ENCODE data around the gene DSCAML1. TPM values are rescaled to one million over a fixed set of nuclear protein-coding genes. Genes with fewer than 3 reads are reported as not detected.
A peak's percentile ranks its signal among the peaks of the same experiment; 100 is the strongest.

DSCAML1 gene
- total RNA-seq, 6 donors from 2014 or later, result 0.30 to 3.1 (median 1.3) TPM

DNA sequence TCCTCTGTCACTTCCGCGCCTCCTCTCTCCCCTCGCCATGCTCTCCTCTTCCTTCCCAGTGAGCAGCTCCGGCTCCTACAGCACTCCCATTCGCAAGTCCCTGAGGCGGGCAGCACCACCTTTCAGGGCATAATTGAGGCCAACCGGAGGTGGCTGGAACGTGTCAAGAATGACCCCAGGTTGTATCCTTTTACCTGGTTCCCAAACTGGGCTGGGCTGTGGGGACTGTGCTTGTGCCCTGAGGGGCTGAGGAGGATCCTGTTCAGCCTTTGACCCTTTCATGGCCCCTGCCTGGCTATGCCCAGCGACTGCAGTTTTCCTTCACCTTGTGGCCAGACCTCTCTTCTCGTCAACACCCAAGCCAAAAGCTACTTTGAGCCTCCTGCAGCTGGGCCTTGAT is 385.3 kb downstream of the DSCAML1 start:
- no peak overlapping the region for H3K4me3 ChIP-seq
- no peak for DNase-seq
- TF ChIP-seq POLR2AphosphoS5 (IDR thresholded peaks at IDR 0.05) (no peak), POLR2A (IDR thresholded peaks at IDR 0.05) (no peak), EP300 (IDR thresholded peaks at IDR 0.05) (no peak)
- TF ChIP-seq, protein P1, sequence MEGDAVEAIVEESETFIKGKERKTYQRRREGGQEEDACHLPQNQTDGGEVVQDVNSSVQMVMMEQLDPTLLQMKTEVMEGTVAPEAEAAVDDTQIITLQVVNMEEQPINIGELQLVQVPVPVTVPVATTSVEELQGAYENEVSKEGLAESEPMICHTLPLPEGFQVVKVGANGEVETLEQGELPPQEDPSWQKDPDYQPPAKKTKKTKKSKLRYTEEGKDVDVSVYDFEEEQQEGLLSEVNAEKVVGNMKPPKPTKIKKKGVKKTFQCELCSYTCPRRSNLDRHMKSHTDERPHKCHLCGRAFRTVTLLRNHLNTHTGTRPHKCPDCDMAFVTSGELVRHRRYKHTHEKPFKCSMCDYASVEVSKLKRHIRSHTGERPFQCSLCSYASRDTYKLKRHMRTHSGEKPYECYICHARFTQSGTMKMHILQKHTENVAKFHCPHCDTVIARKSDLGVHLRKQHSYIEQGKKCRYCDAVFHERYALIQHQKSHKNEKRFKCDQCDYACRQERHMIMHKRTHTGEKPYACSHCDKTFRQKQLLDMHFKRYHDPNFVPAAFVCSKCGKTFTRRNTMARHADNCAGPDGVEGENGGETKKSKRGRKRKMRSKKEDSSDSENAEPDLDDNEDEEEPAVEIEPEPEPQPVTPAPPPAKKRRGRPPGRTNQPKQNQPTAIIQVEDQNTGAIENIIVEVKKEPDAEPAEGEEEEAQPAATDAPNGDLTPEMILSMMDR (IDR thresholded peaks at IDR 0.05), result no peak
- H3K4me1 ChIP-seq, result no peaks in the 10 kb centered on the region
- H3K27me3 ChIP-seq, result no peaks in the 10 kb centered on the region
- no peak overlapping the region for H3K27ac ChIP-seq
- WGBS, 2 donors, result 95 to 96% methylated on average over 9 of the region's 10 CpGs
- H3K36me3 ChIP-seq, result peaks cover 0 to 53% (median 28%) of the 10 kb centered on the region in 4 donors
- H3K9me3 ChIP-seq, result no peaks in the 10 kb centered on the region
- ATAC-seq (ENCODE audit: low FRiP score in 2 of 2), result no peak

DNA sequence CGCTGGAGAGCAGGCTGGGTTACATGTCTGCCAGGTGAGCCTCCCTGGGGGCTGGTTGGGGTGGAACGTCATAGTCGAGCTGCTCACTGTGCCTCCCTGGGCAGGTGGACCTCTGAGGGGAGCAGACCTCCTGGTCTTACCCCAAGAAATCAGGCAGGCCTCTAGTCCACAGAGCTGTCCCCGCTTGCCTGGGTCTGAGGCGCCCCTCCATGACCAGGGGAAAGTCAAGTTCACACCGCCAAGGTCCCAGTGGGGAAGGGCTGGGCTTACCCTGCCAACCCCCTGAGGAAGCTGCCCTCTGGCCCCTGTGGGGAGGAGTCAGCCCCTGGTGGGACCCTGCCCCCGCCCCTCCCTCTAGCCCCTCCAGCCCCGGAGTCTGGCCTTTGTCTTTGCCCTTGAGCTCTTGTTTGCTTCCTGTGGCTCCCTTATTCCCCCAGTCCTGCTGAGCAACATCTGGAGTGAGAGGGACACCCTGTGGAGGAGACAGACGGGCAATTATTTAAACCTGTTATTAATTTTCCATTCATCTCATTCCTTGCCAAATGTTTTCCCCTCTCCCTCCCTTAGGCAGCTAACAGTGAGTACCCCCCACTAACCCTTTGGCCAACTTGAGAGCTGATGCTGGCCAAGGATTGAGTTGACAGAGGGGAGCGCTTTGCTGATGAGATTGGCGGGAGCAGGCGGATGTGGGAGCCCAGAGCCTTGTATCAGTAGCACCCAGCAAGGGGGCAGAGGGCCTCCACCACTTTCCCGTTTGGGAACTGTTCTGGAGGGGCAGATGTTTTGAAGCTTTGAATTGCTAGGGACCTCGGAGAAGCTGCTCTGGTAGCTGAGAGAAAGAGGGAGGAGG is 385.9 kb downstream of the DSCAML1 start:
- ATAC-seq (ENCODE audit: low FRiP score in 2 of 2), result no peak
- no peaks in the 10 kb centered on the region for H3K27me3 ChIP-seq
- no peak overlapping the region for H3K4me3 ChIP-seq
- DNase-seq, result no peak
- H3K36me3 ChIP-seq, result peaks cover 0 to 57% (median 29%) of the 10 kb centered on the region in 4 donors
- 86 to 89% methylated on average over 7 to 14 of the region's 14 CpGs for WGBS, 2 donors
- TF ChIP-seq EP300 (IDR thresholded peaks at IDR 0.05) (no peak), POLR2AphosphoS5 (IDR thresholded peaks at IDR 0.05) (no peak), POLR2A (IDR thresholded peaks at IDR 0.05) (no peak)
- TF ChIP-seq, protein P1 (IDR thresholded peaks at IDR 0.05), result no peak
- no peaks in the 10 kb centered on the region for H3K4me1 ChIP-seq
- H3K9me3 ChIP-seq, result peaks cover 0 to 2% (median 0%) of the 10 kb centered on the region in 4 donors
- no peak overlapping the region for H3K27ac ChIP-seq

DNA sequence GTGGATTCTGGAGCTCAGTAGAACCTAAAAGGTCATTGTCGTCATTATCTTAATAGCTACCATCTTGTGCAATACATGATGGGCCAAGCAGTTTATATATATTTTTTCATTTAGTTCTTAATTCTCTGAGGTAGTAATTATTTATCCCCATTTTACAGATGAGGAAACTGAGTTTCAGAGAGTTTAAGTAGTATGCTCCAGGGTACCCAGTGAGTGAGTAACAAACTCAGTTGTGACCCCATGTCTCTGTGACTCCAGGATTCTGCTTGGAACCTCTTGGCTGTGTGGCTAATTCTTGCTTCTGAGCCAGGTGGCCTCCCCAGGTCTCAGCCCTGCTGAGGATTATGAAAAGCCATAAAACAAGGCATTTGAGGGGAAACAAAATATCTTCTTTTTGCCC is 386.8 kb downstream of the DSCAML1 start:
- H3K27ac ChIP-seq, result no peak overlapping the region
- 86 to 96% methylated on average over 1 of the region's 1 CpG for WGBS, 2 donors
- TF ChIP-seq POLR2A (IDR thresholded peaks at IDR 0.05) (no peak), POLR2AphosphoS5 (IDR thresholded peaks at IDR 0.05) (no peak), EP300 (IDR thresholded peaks at IDR 0.05) (no peak)
- TF ChIP-seq, protein P1 (IDR thresholded peaks at IDR 0.05), result no peak
- no peaks in the 10 kb centered on the region for H3K4me1 ChIP-seq
- DNase-seq (no peak), ATAC-seq (ENCODE audit: low FRiP score in 2 of 2) (no peak)
- no peak overlapping the region for H3K4me3 ChIP-seq
- peaks cover 0 to 8% (median 0%) of the 10 kb centered on the region in 4 donors for H3K9me3 ChIP-seq
- H3K27me3 ChIP-seq, result no peaks in the 10 kb centered on the region
- peaks cover 0 to 63% (median 31%) of the 10 kb centered on the region in 4 donors for H3K36me3 ChIP-seq

DNA sequence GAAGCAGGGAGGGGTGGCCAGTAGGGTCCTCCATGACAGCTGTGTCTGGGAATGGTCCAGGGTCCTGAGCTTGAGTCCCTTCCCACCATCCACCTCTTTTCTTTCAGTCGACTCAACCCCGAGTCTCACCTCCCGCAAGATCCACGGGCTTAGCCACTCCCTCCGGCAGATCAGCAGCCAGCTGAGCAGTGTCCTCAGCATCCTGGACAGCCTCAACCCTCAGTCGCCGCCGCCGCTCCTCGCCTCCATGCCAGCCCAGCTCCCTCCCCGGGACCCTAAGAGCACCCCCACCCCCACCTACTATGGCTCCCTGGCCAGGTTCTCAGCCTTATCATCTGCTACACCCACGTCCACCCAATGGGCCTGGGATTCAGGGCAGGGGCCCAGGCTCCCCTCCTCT is 387.5 kb downstream of the DSCAML1 start:
- Histone ChIP-seq H3K27ac (no peak overlapping the region), H3K4me3 (no peak overlapping the region), H3K36me3 (peaks cover 0 to 70% (median 37%) of the 10 kb centered on the region in 4 donors), H3K9me3 (peaks cover 0 to 11% (median 0%) of the 10 kb centered on the region in 4 donors), H3K27me3 (no peaks in the 10 kb centered on the region), H3K4me1 (no peaks in the 10 kb centered on the region)
- peak in 1 of 2 donors; percentile 7 for ATAC-seq (ENCODE audit: low FRiP score in 2 of 2)
- no peak for DNase-seq
- WGBS, 2 donors, result 88 to 90% methylated on average over 12 of the region's 12 CpGs
- no peak for TF ChIP-seq POLR2A (IDR thresholded peaks at IDR 0.05)

DNA sequence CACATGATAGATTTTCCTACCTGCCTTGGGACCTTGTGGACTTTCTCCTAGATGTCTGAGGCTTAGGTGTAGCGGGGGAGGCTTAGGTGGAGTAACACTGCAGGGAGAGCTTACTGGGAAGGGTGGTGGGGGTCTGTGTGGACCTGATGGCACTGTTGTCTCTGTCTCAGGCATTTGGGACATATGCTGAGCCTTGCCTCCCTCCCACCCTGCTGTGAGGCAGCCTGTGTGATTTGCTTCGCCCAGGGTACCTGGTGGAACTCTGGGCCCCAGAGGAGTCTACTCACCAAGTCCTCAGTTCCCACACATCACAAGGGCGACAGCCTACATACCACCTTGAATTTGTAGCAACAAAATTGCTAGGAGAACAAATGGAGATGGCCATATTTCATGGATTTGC is 388.7 kb downstream of the DSCAML1 start:
- Histone ChIP-seq H3K36me3 (peaks cover 0 to 75% (median 41%) of the 10 kb centered on the region in 4 donors), H3K27ac (no peak overlapping the region), H3K9me3 (peaks cover 0 to 11% (median 0%) of the 10 kb centered on the region in 4 donors), H3K4me3 (no peak overlapping the region), H3K27me3 (no peaks in the 10 kb centered on the region), H3K4me1 (no peaks in the 10 kb centered on the region)
- ATAC-seq (ENCODE audit: low FRiP score in 2 of 2) (no peak), DNase-seq (no peak)
- 93 to 97% methylated on average over 2 to 3 of the region's 3 CpGs for WGBS, 2 donors
- TF ChIP-seq, protein P1 (IDR thresholded peaks at IDR 0.05), result no peak
- no peak for TF ChIP-seq POLR2AphosphoS5 (IDR thresholded peaks at IDR 0.05)
- TF ChIP-seq EP300 (IDR thresholded peaks at IDR 0.05), result no peak
- no peak for TF ChIP-seq POLR2A (IDR thresholded peaks at IDR 0.05)

Data from upper lobe of left lung (tissue), 6 donors.